Erythroblast (primary cell): ENCODE measurements around the gene C2orf76.

Experiments
- DNase-seq, 2 experiments: peaks; one replicate each; lab custom pipeline; 2025; lab: John Stamatoyannopoulos, UW
- GATA1 ChIP-seq: IDR thresholded peaks from 2 replicates; pipeline ENCODE4 v1.6.1; 2011; ENCODE audit warnings: low read depth, mild to moderate bottlenecking, control low read depth, low read length, moderate library complexity
- POLR2A ChIP-seq: IDR thresholded peaks from 2 replicates; pipeline ENCODE4 v1.6.1; 2011; ENCODE audit warnings: mild to moderate bottlenecking, low read length

C2orf76 gene

GRCh38 chr2:119311371-119311770, 55.3 kb downstream of the C2orf76 start:
- no peak for DNase-seq
- TF ChIP-seq GATA1, result no peak
- TF ChIP-seq POLR2A, result no peak

- TF ChIP-seq POLR2A, result no peak
- TF ChIP-seq GATA1, result no peak
- no peak for DNase-seq
Measured at GRCh38 chr2:119308793-119309330, 57.8 kb downstream of the C2orf76 start.

DNA sequence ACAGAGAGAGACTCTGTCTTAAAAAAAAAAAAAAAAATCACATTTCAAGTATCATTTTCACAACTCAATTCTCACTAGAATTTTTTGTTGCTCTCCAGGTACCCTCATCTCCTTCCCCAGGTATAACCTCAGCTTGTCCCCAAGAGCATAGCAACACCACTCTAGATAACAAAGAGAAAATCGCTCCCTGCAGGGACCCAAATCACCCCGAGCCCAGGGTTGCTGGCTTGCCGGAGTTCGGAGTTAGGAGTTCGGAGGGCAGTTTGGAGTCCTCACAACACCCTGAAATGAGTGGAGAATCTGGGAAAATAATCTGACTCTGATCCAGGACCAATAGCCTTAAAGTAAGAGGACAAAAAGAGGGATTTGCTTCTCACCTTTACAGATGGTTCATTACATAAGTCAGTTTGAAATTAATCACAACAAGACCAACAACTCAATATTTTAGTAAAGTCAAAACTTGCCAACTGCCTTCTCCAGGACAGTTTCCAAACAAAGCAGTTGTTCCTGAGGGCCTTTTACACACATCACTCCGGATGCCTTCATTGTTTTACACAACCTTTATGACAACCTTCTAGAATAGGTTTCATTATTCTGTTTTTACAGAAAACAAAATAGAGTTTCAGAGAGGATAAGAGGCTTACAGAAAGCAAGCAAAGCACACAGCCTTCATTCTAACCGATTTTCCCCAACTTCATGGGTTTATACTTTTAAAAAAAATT, 59.1 kb downstream of the C2orf76 start:
- TF ChIP-seq GATA1, result no peak
- TF ChIP-seq POLR2A, result no peak
- DNase-seq, result no peak

DNA sequence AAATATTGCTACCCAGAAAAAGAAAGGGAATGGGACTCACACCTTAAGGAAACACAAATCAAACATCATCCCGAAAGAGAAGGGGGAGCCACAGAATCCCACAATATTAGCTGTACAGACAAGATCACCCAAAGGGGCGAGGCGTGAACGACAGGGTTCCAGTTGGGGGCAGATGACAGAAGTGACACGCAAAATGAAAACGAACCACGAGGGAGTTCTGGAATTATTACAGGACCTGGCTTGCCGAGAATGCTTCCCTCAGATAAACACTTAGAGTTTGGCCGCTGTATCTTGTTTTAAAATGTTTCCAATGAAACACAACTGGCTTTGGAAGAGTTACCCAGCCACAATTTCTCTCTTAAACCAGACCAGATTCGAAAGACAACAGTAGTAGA, 60.4 kb downstream of the C2orf76 start:
- DNase-seq, result no peak

GRCh38 chr2:119305497-119306195, 61.0 kb downstream of the C2orf76 start:
- TF ChIP-seq POLR2A, result no peak
- no peak for TF ChIP-seq GATA1

More for the DNA sequence above, 60.4 kb downstream of the C2orf76 start:
- no peak for TF ChIP-seq GATA1
- TF ChIP-seq POLR2A, result no peak

DNA sequence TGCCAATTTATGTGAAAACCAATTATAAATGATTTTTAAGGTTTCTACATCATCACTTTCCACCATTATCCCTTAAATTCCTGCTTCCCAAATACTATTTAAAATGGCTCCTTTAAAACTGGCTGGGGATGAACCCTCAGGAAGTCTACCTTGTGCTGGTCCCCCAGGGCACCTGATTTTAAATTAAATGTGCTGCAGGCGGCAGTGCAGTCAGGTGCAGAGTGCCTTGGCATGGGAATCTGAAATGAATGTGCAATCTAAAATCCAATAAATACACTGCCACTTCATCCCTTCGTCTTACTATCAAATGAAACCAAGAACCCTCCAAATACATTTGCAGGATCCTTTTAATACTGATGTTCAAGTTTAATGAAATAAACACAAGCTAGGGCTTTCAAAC, 61.8 kb downstream of the C2orf76 start:
- TF ChIP-seq GATA1 (no peak), POLR2A (no peak)
- DNase-seq, result no peak

More at GRCh38 chr2:119305497-119306195, 61.0 kb downstream of the C2orf76 start:
- no peak for DNase-seq

DNA sequence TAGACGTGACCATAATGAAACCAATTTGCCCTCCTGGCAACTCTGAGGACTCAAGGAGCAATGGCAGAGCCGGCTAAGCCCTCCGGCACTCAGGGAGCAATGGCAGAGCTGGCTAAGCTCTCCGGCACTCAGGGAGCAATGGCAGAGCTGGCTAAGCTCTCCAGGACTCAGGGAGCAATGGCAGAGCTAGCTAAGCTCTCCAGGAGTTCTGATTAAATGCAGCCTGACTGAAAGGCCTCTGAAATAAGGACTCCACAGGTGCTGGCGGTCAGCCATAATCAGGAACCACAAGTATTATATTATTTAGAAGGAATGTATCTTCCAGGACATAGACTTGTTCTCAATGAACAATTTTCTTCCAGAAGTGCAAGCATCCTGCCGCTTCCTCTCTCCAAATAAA, 65.2 kb downstream of the C2orf76 start:
- TF ChIP-seq GATA1, result no peak
- TF ChIP-seq POLR2A, result no peak
- DNase-seq, result no peak

DNA sequence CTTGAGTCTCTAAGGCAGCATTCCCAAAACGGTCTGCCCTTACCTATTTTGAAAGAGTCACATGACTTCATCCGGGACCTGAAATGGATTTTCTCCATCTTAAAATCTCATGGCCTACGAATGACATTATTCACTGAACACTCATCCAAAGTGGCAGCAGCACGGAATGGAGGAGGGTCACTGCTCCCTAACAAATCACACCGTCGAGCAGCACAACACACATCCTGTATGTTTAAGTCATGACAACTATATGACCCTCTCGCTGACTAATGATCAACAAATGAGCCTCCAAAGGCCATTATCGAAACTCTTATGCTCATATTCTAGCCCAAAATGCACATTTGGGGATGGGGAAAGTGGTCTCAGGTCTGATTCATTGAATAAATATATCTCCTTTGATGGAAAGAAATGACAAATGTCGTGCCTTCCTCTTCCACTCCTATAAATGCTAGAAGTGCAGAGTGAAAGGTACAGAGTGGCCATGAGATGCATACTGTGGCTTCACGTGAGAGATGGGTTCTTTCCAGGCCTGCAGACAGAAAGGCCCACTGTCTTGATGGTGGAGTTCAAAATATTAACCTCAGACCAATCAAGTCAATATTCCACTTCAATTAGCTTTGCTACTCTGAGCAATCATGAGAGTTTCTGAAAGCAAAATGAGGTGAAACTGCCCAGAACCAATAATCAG, 70.8 kb downstream of the C2orf76 start:
- no peak for TF ChIP-seq GATA1
- no peak for TF ChIP-seq POLR2A
- DNase-seq, result no peak

GRCh38 chr2:119294671-119295070, 72.0 kb downstream of the C2orf76 start:
- DNase-seq, result no peak
- no peak for TF ChIP-seq POLR2A
- TF ChIP-seq GATA1, result no peak

GRCh38 chr2:119293900-119294299, 72.7 kb downstream of the C2orf76 start:
- TF ChIP-seq GATA1 (no peak), POLR2A (no peak)
- no peak for DNase-seq

GRCh38 chr2:119293254-119293653, 73.4 kb downstream of the C2orf76 start:
- no peak for DNase-seq
- TF ChIP-seq POLR2A (no peak), GATA1 (no peak)

GRCh38 chr2:119292226-119292625, 74.4 kb downstream of the C2orf76 start:
- TF ChIP-seq POLR2A (no peak), GATA1 (no peak)
- DNase-seq, result no peak

- TF ChIP-seq GATA1 (no peak), POLR2A (no peak)
- DNase-seq, result no peak
Measured at GRCh38 chr2:119291588-119292167, 75.0 kb downstream of the C2orf76 start.
